GM18526 (cell line): ENCODE measurements around the gene SLC16A5.

Source experiments
- POLR2A ChIP-seq: IDR thresholded peaks from 3 replicates; pipeline ENCODE4 v1.6.1; 2011; ENCODE audit not compliant: insufficient read length; ENCODE audit errors: extremely low read depth

SLC16A5 gene

DNA sequence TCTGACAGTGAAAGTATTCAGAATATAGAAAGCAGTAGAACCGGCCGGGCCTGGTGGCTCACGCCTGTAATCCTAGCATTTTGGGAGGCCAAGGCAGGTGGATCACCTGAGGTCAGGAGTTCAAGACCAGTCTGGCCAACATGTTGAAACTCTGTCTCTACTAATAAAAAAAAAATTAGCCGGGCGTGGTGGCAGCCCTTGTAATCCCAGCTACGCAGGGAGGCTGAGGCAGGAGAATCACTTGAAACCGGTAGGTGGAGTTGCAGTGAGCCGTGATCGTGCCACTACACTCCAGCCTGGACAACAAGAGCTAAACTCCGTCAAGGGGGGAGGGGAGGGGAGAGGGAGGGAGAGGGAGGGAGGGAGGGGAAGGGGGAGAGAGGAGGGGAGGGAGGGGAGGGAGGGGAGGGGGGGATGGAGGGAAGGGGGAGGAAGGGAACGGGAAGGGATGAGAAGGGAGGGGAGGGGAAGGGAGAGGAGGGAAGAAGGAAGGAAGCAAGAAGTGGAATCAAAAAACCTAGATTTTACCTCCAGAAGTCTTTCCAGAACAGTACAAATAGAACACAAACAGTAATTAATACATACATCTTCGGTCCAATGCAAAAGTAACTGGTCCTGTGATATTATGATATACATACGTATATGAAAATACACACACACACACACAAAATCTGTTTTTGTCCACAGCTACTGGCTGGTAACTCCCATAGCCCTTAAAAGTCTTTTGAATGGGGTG lies 54.6 kb downstream of the SLC16A5 start:
- TF ChIP-seq POLR2A: no peak

DNA sequence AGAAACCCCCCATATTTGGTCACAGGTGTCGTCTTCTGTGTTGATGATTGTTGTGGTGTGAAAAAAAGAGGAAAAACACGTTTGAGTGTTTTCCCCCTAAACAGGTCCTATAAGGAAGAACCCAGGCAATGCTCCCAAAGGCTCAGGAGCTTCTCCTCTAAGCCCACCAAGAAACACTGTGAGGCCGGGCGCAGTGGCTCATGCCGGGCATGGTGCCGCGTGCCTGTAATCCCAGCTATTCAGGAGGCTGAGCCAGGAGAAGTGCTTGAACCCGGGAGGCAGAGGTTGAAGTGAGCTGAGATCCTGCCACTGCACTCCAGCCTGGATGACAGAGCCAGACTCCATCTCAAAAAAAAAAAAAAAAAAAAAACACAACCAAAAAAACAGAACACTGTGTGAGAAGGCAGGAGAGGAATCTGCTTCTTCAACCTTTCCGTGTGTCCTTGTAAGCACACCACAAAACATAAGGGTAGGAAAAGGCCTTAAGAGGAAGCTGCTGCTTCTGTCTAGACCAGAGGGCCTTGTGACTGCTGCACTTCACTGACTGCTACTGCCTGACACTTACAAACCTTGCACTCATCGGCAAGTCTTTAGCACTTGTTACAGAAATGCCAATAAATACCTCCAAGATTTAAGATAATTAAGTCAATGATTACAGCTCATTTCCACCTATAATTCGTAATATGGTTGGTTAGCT lies 57.2 kb downstream of the SLC16A5 start:
- no peak for TF ChIP-seq POLR2A

DNA sequence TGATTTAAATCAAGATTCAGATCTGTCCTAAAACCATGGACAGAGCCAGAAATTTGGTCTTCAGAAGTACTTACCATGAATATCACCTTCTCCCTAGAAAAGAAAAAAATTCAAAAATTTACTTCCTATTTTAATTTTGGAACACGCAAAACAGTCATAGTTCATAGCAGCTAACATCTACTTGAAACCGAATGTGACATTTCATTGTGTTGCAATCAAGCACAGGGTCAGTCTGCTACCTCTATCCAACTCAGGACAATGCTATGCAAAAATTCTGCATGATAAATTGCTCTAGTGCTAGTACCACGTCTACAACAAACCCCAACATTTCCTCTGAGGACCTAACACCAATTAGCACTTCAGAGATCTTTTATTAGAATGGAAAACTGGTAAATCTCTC lies 58.8 kb downstream of the SLC16A5 start:
- no peak for TF ChIP-seq POLR2A

DNA sequence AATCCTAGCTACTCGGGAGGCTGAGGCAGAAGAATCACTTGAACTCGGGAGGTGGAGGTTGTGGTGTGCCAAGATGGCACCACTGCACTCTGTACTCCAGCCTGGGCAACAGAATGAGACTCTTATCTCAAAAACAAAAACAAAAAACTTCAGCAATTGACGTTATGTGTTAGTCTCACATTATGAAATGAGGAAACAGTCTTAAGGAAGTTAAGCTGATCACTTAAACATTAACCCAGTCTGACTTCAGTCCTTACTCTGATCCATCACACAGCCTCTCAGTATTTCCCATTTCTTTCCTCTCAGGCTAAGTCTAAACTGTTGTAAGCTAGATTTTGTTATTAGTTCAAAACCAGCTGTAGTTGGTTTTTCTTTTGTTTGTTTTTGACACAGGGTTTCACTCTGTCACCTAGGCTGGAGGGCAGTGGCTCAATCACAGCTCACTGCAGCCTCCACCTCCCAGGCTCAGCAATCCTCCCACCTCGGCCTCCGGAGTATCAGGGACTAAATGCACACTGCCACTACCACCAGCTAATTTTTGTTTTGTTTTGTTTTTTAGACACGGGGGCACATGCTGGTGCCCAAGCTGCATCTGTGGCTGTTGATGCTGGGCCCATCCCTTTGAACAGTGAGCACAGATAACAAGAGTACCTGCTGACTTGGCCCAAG lies 60.3 kb downstream of the SLC16A5 start:
- TF ChIP-seq POLR2A: no peak

DNA sequence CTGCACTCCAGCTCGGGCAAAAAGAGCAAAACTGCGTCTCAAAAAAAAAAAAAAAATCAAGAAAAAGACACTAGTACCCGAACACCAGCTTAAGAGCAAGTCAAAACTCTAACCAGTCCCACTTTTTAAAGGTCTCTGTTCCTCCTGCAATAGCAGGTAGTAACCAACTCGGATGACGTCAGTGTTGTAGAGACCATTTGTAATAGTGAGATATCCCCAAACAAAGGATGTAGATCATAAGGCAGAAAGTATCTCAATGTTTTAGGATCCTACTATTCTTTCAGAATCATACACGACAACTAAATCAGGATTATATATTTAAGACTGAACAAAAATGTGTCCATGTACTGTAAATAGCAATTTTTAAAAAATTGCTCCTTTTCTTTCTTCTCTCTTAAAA lies 64.2 kb downstream of the SLC16A5 start:
- no peak for TF ChIP-seq POLR2A

DNA sequence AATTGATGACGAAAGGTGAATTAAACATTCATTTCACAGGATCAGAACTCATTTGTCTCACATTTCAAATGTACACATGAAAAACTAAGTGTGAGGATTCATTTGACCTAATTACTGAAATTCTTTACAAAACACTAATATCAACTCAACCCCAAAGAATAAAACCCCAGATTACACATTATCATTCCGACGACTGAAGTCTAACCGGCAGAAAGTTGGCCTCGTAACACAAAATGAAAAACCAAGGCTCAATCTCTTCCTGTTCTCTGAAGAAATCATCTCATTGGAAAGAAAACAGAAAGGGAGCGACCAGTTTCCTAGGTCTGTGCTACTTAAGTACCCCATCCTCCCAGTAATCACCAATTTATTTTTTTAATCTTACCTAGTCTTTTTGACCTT lies 64.8 kb downstream of the SLC16A5 start:
- no peak for TF ChIP-seq POLR2A

DNA sequence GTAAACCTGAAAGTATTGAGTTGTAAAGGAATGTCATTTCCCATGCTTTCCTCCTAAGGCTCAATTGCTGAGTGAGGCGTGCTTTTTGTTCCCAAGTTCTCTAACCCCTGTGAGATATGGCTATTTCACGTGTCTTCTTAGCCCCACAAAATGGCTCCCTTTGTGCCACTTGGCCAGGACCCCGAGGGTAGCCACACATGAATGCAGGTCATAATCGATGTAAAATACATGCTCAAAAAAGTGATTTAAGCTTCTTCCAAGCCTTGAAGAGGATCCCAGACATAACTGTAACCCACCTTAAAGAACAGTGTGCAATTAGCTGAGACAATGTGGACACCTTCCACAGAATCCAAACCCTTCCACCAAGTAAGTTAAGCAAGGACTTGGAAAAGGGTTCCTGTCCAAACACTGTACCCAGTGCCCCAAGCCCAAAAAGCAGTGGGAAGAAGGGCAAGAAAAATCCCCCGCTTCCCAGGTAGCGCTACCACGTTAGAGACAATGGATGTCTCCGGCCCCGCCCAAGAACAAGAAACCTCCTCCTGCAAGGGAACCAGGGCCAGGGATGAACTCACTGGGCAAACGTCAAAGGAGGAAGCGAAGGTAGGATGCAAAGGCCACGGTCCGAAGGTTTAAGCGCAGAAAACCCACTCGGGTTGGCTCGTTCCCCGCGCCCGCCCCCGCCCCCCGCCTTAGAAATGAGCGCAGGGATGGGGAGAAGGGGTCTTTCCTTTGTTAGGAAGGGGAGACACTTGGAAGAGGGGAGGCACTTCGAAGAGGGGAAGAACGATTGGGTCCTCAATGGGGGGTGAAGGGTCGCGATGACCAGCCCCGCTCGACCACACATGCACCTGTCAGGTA lies 65.4 kb downstream of the SLC16A5 start:
- TF ChIP-seq POLR2A: no peak

DNA sequence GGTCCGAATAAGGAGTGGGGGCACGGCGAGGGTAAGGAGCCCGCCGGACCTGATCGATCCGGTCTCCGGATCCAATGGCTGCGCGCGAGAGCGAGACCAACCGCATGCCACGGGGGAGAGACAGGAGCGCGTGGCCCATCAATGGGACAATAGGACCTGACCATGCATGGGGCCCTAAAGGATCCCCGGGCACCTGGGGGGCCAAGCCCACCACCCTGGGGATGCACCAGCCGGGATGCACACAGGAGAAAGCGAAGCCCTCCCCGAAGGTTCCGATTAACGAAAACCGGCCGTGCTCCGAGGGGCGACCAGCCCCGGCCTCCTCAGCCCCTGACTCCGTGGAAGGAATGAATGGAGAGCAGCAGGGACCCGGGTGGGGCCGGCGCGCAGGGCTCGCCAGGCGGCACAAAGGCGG lies 66.0 kb downstream of the SLC16A5 start:
- no peak for TF ChIP-seq POLR2A

DNA sequence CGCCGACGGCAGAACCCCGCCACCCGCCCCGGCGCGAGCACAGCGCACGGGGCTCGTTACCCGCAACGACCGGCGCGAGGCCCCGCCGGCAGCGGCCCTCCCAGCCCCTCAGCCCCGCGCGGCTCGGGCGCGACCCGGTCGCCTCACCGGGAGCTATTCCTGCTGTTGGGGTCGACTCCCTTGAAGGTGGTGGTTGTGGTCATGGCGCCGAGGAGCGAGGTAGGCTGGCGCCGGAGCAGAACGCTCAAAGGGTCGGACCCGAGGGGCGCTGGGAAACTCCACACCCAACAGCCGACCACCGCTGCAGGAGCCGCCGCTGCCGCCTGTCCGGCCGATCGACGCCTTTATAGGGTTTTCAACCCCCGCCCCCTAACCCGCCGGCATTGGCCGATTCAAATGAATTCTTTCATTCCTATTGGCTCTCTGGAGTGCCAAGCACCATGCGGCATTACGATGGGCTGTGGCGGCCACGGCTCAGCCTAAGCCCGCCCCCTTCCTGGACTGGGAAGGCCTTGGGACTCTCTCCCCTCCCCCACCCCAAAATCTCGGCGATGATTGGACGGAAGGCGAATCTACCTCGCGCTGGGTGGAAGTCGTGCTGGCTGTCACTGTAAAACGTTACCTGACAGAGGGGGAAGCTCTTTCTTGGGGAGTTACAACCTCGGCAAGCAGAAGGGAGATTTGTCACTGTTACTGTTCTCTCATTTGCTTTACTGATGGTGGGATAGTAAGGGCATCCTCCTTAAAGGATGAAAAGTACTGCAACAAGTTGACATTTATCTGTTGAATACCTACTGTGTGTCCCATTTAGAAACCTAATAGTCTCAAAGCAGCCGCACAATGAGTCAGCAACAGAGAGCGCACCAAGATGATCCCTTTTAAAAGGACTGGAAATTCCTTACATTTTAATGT lies 66.7 kb downstream of the SLC16A5 start, which contains the start of gene JPT1:
JPT1 (minus strand) TSS at position 318 of the 912 bp plus-strand sequence; CDS start at position 203, 115 bp downstream.
- peak; percentile 100 for TF ChIP-seq POLR2A

DNA sequence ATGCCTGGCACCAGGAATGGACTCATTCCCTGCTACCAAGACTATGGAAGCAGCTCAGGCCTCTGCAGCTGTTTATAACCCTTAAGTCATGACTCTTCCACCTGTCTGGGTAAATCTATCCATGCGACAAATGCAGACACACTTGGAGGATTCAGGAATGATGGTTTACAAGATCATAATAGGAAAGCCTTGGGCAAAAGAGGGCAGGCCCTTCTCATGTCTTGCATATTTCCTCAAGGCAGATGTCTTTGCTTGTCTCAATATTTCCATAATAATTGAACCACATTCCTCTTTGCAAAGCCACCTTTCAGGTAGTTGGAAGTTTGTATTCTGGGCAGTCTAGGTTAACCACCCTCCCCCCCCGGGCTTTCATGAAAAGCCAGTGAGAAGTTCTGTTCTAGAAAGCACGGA lies 67.4 kb downstream of the SLC16A5 start:
- no peak for TF ChIP-seq POLR2A
